Astrocyte (in vitro differentiated cells and primary cell): ENCODE results near the gene HGFAC.

Experiments
- EZH2 ChIP-seq: IDR thresholded peaks from 2 replicates; pipeline ENCODE4 v1.6.1; 2012; ENCODE audit warnings: mild to moderate bottlenecking, low read length, inconsistent platforms; ENCODE audit not compliant: insufficient read depth
- TF ChIP-seq, protein P1 (sequence below): IDR thresholded peaks from 2 replicates; pipeline ENCODE4 v1.5.1; 2011; ENCODE audit warnings: low read depth, mild to moderate bottlenecking, inconsistent platforms, low read length, moderate library complexity; ENCODE audit not compliant: insufficient read depth

DNA sequence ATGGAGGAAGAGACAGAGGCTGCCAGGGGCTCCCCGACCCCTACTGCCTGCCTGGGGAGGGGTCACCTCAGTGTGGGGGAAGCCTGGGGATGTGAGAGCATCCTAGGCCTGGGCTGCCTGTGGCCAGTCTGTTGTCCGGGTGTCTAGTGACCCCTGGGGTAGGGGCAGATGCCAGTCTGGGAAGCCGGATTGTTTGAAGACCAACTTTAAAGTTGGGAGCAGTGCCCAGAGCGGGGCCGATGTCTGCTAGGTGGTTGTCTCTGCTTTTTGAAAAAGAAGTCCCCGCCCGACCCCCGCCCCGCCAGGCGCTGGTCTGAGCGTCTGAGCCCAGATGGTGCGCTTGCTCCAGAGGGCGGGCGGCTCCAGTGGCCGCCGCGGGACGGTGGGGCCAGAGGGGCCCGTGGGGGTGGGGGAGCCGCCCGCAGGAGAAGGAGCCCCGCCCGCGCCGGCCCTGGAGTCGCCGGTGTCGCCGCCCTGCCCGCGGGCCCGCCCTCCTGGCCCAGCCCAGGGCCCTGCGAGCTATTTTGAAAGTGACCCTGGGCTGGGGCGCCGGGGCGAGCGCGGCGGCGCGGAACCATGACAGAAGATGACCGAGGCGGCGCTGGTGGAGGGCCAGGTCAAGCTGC is 21.1 kb downstream of the HGFAC start, which contains the start of gene DOK7:
- TF ChIP-seq, protein P1, sequence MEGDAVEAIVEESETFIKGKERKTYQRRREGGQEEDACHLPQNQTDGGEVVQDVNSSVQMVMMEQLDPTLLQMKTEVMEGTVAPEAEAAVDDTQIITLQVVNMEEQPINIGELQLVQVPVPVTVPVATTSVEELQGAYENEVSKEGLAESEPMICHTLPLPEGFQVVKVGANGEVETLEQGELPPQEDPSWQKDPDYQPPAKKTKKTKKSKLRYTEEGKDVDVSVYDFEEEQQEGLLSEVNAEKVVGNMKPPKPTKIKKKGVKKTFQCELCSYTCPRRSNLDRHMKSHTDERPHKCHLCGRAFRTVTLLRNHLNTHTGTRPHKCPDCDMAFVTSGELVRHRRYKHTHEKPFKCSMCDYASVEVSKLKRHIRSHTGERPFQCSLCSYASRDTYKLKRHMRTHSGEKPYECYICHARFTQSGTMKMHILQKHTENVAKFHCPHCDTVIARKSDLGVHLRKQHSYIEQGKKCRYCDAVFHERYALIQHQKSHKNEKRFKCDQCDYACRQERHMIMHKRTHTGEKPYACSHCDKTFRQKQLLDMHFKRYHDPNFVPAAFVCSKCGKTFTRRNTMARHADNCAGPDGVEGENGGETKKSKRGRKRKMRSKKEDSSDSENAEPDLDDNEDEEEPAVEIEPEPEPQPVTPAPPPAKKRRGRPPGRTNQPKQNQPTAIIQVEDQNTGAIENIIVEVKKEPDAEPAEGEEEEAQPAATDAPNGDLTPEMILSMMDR, result no peak
- TF ChIP-seq EZH2, result peak; percentile 79
